Right hindlimb (tissue), 1 donor: Measurements from ENCODE around the gene MRGPRX3.
"Not testable (repeated sequence)": the region's sequence is repeated elsewhere in the genome, so short reads cannot be mapped to it uniquely, and the experiment has no call there.

Experiments
- DNase-seq: peaks from one replicate; pipeline ENCODE4 v3.0.0-alpha.2; 2018

The MRGPRX3 gene

DNA sequence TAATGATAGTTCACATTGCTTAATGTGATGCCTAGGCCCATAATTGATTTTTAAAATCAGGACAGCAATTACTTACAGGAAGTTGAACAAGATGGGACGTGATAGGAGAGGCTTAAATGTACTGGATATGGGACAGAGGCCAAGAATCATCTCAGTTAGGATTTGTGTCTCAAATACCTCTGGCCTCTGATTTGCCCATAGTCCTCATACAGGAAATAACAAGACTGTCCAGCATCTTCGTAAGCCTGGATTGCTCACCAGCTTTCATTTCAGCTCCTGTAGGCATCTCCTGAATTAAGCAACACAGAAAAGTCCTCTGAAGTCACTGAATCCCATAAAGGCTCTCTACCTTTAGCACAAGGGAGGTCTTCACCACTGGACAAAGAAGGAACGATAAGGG, at the start of gene MRGPRX3:
TSS of gene MRGPRX3 (plus strand) at position 231 of the 400 bp plus-strand sequence. CDS start 4,632 bp downstream, outside the sequence.
- DNase-seq: no peak

DNA sequence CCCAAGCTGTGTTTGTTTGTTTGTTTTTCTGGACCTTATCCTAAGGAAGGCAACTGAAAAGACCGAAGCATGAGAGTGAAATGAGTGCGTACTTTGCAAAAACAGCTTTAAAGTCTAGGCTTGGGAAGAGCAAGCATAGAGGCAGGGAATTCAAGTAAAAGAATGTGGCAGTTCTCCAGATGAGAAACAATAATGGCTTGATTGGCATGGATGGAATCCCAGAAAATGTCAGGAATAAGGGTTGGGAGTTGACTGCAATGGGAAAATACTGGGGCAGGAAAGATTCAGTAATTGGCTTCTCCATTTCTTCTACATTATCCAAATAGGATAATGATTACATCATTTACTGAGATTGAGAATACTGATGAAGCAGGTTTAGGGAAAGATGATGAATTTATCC, 44.0 kb upstream of the MRGPRX3 start:
- DNase-seq: no peak

DNA sequence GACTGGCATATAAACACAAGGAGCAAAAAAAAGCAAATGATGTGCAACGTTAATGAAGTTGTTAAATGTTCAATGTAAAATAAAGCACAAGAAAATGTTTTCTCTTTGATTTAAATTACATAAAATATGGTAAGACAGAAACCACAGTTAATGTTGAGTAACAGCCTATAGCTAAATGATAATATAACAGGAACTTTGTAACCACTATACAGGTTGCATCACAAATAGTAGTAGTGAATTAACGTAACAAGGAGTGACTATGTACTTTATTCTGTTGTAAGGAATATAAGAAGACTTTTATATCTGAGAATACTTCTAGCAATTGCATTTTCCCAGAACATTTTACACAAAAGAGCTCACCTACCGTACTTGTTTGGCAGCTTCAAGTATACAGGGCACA, 43.4 kb upstream of the MRGPRX3 start:
- DNase-seq: no peak

DNA sequence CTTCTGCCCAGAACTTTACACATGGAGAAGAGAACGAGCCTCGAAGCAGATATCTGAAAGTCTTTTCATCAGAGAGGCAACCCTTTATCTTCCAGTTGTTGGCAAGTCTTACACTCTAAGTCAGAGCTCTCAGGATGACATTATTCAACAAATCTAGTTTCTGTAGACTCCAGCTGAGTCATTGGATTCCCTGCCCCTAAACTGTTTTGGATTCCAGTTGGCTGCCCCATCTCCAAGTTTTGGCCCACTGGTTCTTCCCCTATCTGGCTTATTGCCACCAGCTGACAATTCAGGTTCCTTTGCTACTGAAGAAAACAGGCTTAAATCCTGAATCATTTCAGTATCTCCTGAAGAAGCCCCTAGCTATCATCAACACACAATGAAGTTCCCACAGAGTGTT, 40.6 kb upstream of the MRGPRX3 start:
- no peak for DNase-seq

DNA sequence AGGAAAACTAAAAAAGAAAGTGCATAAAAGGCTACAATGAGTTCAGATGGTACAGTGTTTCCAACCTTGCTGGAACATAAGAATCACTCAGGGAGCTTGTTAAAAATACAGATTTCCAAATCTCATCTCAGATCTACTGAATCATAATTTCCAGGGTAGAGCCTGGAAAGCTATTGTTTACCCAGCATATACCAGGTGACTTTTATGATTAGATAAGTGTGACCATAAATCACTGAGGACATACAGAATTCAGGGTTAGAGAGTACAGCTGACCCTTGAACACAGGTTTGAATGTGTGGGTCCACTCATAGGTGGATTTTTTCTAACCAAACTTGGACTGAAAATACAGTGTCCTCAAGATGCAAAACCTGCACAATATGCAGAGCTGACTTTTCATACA, 38.4 kb upstream of the MRGPRX3 start:
- no peak for DNase-seq

DNA sequence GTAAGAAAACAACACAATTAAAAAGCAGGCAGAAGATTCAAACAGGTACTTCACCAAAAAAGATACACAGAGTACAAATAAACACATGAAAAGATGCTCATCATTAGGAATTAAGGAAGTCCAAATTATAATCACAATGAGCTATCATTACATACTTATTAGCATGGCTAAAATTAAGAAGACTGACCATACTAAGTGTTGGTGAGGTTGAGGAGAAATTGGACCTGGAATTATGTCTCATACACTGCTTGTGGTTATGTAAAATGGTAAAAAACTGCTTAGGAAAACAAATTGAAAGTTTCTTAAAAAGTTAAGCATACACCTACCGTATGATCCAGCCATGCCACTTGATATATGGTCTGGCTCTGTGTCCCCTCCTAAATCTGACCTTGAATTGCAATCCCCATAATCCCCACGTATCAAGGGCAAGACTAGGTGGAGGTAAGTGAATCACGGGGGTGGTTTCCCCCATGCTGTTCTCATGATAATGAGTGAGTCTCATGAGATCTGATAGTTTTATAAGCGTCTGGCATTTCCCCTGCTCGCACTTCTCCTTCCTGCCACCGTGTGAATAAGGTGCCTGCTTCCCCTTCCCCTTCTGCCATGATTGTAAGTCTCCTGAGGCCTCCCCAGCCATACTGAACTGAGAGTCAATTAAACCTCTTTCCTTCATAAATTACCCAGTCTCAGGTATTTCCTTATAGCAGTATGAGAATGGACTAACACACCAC, 31.3 kb upstream of the MRGPRX3 start:
- DNase-seq: no peak

DNA sequence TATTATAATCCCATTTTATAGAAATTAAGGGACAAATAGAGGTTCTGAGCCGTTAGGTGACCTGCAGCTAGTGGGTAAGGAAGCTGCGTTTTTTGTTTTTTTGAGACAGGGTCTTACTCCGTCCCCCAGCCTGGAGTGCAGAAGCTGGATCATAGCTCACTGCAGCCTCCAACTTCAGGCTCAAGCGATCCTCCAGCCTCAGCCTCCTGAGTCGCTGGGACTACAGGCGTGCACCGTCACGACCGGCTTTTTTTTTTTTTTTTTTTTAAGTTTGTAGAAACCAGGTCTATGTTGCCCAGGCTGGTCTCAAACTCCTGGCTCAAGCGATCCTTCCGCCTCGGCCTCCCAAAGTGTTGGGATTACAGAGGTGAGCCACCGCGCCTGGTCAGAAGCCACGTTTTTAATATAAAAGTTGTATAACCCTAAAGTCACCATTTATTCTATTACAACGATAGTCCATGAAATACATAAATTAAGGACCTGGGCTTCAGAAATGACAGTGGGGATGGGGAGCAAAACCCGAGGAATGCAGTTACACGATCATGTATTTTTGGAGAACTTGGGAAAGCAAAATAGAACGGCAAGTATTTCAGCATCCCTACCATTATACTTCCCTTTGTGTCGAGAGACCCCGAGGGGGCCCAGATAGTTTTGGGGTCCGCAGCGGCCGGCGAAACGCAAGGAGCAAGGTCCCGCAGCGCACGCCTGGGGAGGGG, 27.1 kb upstream of the MRGPRX3 start:
- DNase-seq: no peak

DNA sequence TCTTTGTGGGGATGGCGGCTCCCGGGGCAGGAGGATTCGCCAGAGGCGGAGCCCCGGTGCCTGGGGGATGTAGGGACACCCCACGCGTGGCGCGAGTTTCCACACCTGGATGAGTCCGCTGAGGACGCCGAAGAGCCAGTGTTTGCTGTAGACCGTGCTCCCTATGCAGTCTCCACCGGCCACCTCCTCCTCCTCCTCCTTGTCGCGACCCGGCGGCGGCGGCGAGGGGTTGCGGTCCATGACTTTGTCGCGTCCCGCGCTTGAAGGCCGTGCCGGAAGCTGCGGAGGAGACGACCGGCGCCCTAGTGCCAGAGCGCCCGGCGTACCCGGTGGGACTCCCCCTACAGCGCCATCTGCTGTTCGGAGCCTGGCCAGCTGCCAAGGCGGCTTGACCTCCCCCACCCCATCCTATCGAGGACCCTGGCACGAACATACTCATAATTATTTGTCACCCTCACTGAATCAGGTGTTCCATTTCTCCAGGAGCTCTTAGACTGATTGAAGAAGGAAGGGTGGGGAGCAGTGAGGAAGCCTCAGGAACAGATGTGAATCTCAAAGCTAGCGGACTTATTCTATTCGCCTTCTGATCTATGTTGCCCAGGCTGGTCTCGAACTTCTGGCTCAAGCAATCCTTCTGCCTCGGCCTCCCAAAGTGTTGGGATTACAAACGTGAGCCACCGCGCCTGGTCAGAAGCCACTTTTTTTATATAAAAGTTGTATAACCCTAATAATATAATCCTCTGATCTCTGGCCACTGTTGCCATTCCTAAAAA, 26.4 kb upstream of the MRGPRX3 start, which contains the start of gene SAAL1:
TSS of gene SAAL1 (minus strand) at position 281 of the 773 bp plus-strand sequence. CDS start at position 240, 41 bp downstream.
- DNase-seq: peak; percentile 88

DNA sequence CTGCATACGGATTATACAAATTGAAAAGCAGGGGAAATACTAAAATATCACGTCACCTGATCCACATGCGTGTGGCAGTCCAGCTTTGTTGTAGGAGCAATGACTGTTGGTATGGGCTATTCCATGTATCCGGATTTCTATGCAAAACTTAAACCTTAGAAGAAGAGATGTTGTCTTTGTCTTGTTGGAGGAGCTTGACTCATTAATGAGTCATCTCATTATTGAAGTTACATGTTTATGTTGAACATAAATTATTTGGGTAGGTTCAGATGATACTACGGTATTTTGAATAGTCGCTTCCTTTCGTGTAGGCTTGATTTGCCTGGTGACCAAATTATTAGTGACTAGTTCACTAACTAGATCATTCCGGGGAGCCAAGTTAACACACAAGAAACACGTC, 25.7 kb upstream of the MRGPRX3 start:
- no peak for DNase-seq

DNA sequence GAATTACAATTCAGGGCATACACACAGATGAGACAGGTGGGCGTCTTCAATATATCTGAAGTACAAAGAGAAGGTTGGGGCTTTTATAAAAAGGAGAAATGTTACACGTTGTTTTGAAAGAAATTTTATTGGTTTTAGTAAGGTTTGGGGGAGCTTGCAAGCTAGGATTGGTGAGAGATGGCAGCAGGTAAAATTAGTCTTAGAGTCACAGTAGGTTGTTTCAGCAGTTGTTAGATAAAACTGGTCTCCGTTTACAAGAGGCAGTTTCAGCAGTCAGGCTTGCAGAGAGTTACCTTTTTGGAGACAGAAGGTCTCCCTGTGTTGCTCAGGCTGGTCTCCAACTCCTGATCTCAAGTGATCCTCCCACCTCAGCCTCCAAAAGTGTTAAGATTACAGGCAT, 24.1 kb upstream of the MRGPRX3 start:
- DNase-seq: no peak

DNA sequence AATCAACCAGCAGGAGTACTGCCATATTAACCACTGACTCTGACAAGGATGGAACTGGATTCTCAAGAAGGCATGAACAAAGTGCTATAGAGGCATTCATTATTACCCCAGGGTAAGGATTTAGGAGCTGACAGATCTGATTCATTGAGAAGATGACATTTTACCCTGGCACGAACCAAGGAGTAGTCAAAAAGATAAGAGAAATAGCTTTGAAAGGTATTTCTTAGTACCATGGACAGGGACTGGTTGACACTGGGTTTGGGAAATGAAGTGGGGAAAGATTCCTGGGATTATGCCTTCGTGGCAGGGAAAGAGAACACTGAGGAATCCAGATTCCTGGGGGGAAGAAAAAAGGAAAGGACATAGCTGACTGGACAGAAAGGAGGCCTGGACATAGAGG, 21.4 kb upstream of the MRGPRX3 start:
- DNase-seq: no peak

DNA sequence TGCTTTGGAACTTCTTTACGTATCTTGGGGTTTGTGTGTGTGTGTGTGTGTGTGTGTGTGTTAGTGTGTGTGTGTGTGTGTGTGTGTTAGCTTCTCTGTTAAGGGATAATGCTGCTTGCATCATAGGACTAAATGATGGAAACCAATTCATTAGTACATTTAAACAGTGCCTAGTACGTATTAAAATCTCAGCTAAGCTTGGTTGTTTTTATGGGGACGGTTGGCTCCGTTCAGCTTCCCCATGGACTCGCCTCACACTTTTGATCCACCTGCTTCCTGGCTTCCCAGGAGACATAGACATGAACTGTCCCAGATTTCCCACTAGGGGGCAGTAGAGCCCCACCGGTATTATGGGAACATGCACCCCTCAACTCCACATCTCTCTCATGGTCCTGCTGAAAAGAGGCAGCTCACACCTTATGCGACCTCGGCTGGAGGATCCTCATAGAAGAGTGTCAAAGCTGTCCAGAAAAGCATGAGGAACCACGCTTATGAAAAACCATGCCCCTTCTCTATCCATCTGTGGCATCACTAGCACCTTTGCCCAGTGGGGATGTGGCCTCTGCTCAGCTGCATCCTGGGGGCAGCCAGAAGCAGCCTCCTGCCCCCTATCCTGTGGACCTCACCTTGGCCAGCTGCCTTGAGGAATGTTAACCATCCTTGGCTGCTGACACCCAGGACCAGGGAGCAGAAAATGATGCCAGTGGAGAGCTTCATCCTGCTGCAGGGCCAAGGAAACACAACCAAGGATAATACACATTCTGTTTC, 16.8 kb upstream of the MRGPRX3 start:
- DNase-seq: peak; percentile 54

DNA sequence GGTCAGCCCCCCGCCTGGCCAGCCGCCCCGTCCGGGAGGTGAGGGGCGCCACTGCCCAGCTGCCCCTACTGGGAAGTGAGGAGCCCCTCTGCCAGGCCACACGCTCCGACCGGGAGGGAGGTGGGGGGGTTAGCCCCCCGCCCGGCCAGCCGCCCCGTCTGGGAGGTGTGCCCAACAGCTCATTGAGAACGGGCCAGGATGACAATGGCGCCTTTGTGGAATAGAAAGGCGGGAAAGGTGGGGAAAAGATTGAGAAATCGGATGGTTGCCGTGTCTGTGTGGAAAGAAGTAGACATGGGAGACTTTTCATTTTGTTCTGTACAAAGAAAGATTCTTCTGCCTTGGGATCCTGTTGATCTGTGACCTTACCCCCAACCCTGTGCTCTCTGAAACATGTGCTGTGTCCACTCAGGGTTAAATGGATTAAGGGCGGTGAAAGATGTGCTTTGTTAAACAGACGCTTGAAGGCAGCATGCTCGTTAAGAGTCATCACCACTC, 11.0 kb upstream of the MRGPRX3 start:
- not testable (repeated sequence) for DNase-seq

DNA sequence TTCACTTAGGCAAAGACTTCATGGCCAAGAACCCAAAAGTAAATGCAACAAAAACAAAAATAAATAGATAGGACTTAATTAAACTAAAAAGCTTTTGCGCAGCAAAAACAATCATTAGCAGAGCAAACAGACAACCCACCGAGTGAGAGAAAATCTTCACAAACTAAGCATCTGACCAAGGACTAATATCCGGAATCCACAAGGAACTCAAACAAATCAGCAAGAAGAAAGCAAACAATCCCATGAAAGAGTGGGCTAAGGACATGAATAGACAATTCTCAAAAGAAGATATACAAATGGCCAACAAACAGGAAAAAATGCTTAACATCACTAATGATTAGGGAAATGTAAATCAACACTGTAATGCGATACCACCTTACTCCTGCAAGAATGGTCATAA, 1.3 kb upstream of the MRGPRX3 start:
- DNase-seq: not testable (repeated sequence)

DNA sequence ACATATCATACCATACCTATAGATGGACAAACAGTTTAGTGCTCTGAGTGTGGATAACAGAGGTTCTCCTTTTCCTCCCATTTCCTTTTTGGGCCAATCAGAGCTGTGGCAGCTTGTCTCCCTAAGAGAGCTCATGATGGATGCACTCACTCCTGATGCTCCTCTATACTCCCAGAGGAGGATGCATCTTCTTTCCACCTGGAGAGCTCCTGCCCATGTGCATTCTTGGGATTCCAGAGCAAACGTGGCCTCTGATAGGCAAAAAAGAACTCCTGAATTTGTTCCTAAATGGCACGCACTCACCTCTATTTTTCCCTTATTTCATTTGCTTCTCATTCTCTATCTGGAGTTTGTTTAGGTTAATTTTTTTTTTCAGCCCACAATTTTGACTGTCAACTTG, 2.9 kb downstream of the MRGPRX3 start:
- no peak for DNase-seq

DNA sequence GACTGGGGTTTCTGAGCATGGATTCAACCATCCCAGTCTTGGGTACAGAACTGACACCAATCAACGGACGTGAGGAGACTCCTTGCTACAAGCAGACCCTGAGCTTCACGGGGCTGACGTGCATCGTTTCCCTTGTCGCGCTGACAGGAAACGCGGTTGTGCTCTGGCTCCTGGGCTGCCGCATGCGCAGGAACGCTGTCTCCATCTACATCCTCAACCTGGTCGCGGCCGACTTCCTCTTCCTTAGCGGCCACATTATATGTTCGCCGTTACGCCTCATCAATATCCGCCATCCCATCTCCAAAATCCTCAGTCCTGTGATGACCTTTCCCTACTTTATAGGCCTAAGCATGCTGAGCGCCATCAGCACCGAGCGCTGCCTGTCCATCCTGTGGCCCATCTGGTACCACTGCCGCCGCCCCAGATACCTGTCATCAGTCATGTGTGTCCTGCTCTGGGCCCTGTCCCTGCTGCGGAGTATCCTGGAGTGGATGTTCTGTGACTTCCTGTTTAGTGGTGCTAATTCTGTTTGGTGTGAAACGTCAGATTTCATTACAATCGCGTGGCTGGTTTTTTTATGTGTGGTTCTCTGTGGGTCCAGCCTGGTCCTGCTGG, 4.9 kb downstream of the MRGPRX3 start:
- no peak for DNase-seq

DNA sequence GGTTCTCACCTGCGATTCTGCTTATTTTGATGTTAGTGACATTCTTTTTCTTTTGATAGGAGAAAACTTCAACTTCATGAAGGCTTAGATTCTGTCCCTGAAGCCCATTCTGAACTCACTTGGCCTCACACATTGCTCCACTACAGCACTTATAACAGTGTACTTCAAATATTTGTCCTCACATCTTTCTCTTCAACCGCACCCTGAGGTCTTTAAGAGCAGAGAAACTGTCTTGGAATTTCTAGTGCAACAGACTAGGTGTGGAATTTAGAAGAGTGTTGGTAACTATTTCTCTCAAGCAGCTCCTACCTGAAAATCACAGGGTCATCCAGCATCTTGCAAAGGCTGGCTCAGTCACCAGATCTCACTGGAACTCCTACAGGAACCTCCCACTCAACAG, 7.8 kb downstream of the MRGPRX3 start:
- DNase-seq: no peak

DNA sequence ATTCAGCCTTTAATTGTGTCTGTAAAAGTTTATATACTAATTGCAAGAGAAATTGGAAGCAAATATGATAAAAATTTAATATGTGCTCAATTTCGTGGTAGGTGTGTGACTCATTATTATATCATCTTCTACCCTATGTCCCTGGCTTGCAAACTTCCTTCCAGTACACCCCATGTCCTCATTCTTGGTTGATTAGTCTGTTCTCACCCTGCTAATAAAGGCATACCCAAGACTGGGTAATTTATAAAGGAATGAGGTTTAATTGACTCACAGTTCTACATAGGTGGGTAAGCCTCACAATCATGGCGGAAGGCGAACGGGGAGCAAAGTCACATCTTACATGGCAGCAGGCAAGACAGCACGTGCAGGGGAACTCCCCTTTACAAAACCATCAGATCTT, 11.9 kb downstream of the MRGPRX3 start:
- no peak for DNase-seq

DNA sequence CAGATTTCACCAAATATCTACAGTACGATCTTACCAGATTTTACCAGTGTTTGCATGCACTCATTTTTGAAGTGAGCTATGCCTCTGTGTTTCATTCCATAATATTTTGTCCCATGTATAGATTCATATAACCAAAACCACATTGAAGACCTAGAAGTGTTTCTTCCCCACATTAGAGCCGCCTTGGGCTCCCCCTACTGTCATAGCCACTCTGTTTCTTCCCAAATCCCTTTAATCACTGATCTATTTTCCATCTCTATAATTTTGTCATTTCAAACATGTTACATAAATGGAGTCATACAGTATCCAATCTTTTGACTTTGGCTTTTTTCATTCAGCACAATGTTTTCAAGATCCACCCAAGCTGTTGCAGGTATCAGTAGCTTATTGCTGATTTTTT, 12.7 kb downstream of the MRGPRX3 start:
- DNase-seq: no peak

DNA sequence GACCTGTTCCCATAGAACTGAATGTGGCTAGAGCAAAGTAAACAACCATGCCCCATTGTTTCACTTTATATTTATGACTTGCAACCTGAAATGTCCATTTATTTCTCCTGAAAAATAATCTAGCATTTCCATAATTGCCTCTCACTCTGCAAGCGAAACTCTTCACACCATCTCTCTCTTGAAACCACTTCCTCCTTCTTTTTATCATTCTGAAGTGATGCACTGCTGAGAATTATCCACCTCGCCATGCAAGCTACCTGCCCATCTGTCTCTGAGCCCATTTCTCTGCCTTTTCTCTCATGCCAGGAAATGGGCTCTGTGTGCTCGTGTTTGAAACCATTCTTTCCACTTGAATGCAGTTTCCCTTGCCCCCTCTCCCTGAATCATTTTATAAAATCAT, 13.5 kb downstream of the MRGPRX3 start:
- no peak for DNase-seq

DNA sequence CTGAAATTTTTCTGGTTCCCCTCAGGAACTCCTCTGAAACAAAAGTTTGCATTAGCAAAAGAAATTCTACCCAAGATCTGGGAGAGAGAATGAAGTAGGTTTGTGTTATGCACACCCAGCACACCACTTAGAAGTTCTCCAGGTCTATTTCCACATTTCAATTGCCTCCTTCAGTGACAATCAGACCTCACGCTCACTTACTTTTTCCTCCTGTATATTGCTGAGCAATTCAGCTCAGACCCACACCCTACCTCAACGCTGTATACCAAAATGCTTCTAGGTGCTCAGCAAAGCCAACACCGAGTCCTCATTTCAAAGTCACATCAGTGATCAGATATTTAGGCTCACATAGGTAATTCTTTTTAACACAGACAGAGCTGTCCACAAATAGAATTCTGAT, 19.2 kb downstream of the MRGPRX3 start:
- DNase-seq: no peak

DNA sequence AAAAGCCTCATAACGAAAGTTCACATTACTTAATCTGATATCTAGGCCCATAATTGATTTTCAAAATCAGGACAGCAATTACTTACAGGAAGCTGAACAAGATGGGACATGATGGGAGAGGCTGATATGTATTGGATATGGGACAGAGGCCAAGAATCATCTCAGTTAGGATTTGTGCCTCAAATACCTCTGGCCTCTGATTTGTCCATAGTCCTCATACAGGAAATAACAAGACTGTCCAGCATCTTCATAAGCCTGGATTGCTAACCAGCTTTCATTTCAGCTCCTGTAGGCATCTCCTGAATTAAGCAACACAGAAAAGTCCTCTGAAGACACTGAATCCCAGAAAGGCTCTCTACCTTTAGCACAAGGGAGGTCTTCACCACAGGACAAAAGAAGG, 36.0 kb downstream of the MRGPRX3 start:
- DNase-seq: no peak
